Esophagus squamous epithelium (tissue), 5 donors: ENCODE data around the gene TRABD2B. TPM values are rescaled to one million over a fixed set of nuclear protein-coding genes. Genes with fewer than 3 reads are reported as not detected.
A peak's percentile ranks its signal among the peaks of the same experiment; 100 is the strongest.

Source experiments
- DNase-seq: peaks from one replicate; lab custom pipeline; 2025; lab: John Stamatoyannopoulos, UW
- H3K27ac ChIP-seq, 4 donors: fragments of 200-600 bp; sonication (generic); one replicate each; pipeline ENCODE4 v1.5.1; 2016 to 2019; ENCODE audit warnings: mild to moderate bottlenecking in 1 of 4
- H3K27me3 ChIP-seq, 4 donors: fragments of 200-600 bp; sonication (generic); 1 replicate in 3 of 4; 2 replicates in 1 of 4; pipeline versions ENCODE4 v1.5.1 to v1.6.0; 2017 to 2021; ENCODE audit warnings: antibody characterized with exemption in 1 of 4
- H3K36me3 ChIP-seq, 3 donors: fragments of 200-600 bp; sonication (generic); one replicate each; pipeline ENCODE4 v1.5.1; 2016 to 2019
- H3K4me1 ChIP-seq, 3 donors: fragments of 200-600 bp; sonication (generic); one replicate each; pipeline ENCODE4 v1.5.1; 2017 to 2019
- H3K4me3 ChIP-seq, 4 donors: fragments of 200-600 bp; sonication (generic); 1 replicate in 3 of 4; 2 replicates in 1 of 4; pipeline ENCODE4 v1.5.1; 2016 to 2019; ENCODE audit warnings: mild to moderate bottlenecking in 2 of 4, moderate library complexity in 1 of 4
- H3K9me3 ChIP-seq, 3 donors: fragments of 200-600 bp; sonication (generic); one replicate each; pipeline ENCODE4 v1.5.1; 2016 to 2019
- CTCF ChIP-seq, 6 experiments: fragments of 450-650 bp in 4 of 6; fragments of 200-600 bp in 2 of 6; sonication (generic) in 2 of 6; IDR thresholded peaks; one replicate each; pipeline ENCODE4 v1.5.1; 2016 to 2019; ENCODE audit warnings: antibody characterized with exemption in 6 of 6, mild to moderate bottlenecking in 4 of 6, moderate library complexity in 4 of 6
- POLR2A ChIP-seq, 4 donors: fragments of 450-650 bp; IDR thresholded peaks; one replicate each; pipeline ENCODE4 v1.6.1; 2017; ENCODE audit warnings: antibody characterized with exemption in 4 of 4, mild to moderate bottlenecking in 4 of 4, moderate library complexity in 3 of 4
- WGBS, 2 donors: methylation state at CpG; one replicate each; pipeline ENCODE4 v1.1.5; 2018; 5-methylcytosine and 5-hydroxymethylcytosine counted together
- intact Hi-C: fragments of 100-400 bp; cut with DNase I; formaldehyde crosslinking; loops from one replicate; pipeline ENCODE4 v1.15.0; 2022
- total RNA-seq, 4 donors: library from RNA; depleted of rRNA; stranded (reverse); fragments of >200 nt; gene quantifications; one replicate each; pipeline ENCODE4 v1.1.0, GENCODE V29; 2016
- donor health status: DM: yes; HTN: yes; CAD: no.

Gene TRABD2B
- total RNA-seq: 1 to 10 TPM in 1 of 4 donors, under 1 TPM in 3; 0.26 to 1.7 (median 0.50) TPM

GRCh38 chr1:47997289-47998200 lies at the start of gene TRABD2B:
TSS of gene TRABD2B (minus strand) at chr1:47997385.
- intact Hi-C loops: loop anchor here (5.0 kb wide), 1 partner anchor 65 kb away; no protein-coding TSS in a partner anchor

GRCh38 chr1:48044311-48044710 lies 47.1 kb upstream of the TRABD2B start:
- H3K4me1 ChIP-seq: peaks cover 0 to 14% (median 9%) of the 10 kb centered on the region in 3 donors
- no peak overlapping the region for H3K27ac ChIP-seq
- H3K36me3 ChIP-seq: no peaks in the 10 kb centered on the region
- DNase-seq: no peak
- TF ChIP-seq POLR2A (IDR thresholded peaks at IDR 0.05) (no peak), CTCF (IDR thresholded peaks at IDR 0.05) (no peak)
- peaks cover 0 to 34% (median 0%) of the 10 kb centered on the region in 4 donors for H3K27me3 ChIP-seq
- no peaks in the 10 kb centered on the region for H3K9me3 ChIP-seq
- H3K4me3 ChIP-seq: no peak overlapping the region
- intact Hi-C loops: no loop called here
- WGBS, 2 donors: 63 to 88% methylated on average over 2 of the region's 2 CpGs

More at GRCh38 chr1:47997289-47998200, at the start of gene TRABD2B:
- 14 to 61% methylated on average over 4 to 7 of the region's 86 CpGs for WGBS, 2 donors
- no peak for DNase-seq
- Histone ChIP-seq H3K36me3 (no peaks in the 10 kb centered on the region), H3K9me3 (no peaks in the 10 kb centered on the region), H3K27me3 (peaks cover 0 to 85% (median 2%) of the 10 kb centered on the region in 4 donors), H3K4me3 (peak within 1 kb of the TSS; percentile 38 to 84 (median 58)), H3K27ac (peak within 1 kb of the TSS; percentile 52 to 93 (median 83)), H3K4me1 (peaks cover 2 to 64% (median 8%) of the 10 kb centered on the region in 3 donors)
- TF ChIP-seq CTCF (IDR thresholded peaks at IDR 0.05): peak; percentile 90 to 97 (median 94)
- TF ChIP-seq POLR2A (IDR thresholded peaks at IDR 0.05): peak in 1 of 4 donors; percentile 14

- Histone ChIP-seq H3K27ac (no peak overlapping the region), H3K27me3 (peaks cover 0 to 30% (median 0%) of the 10 kb centered on the region in 4 donors), H3K9me3 (no peaks in the 10 kb centered on the region), H3K4me1 (peaks cover 0 to 16% (median 14%) of the 10 kb centered on the region in 3 donors), H3K4me3 (no peak overlapping the region), H3K36me3 (no peaks in the 10 kb centered on the region)
- 38 to 73% methylated on average over 1 to 2 of the region's 2 CpGs for WGBS, 2 donors
- intact Hi-C loops: no loop called here
- no peak for DNase-seq
- no peak for TF ChIP-seq POLR2A (IDR thresholded peaks at IDR 0.05)
- TF ChIP-seq CTCF (IDR thresholded peaks at IDR 0.05): no peak
These were observed 46.4 kb upstream of the TRABD2B start for GRCh38 chr1:48043622-48044021.

GRCh38 chr1:48040154-48040553 lies 43.0 kb upstream of the TRABD2B start:
- no peaks in the 10 kb centered on the region for H3K36me3 ChIP-seq
- no peak overlapping the region for H3K4me3 ChIP-seq
- peaks cover 0 to 39% (median 0%) of the 10 kb centered on the region in 4 donors for H3K27me3 ChIP-seq
- no peak overlapping the region for H3K27ac ChIP-seq
- H3K9me3 ChIP-seq: no peaks in the 10 kb centered on the region
- H3K4me1 ChIP-seq: peaks cover 0 to 16% (median 14%) of the 10 kb centered on the region in 3 donors
- intact Hi-C loops: no loop called here
- 71 to 83% methylated on average over 4 to 5 of the region's 6 CpGs for WGBS, 2 donors
- TF ChIP-seq CTCF (IDR thresholded peaks at IDR 0.05) (no peak), POLR2A (IDR thresholded peaks at IDR 0.05) (no peak)
- no peak for DNase-seq
